Activated CD4-positive, alpha-beta T cell treated with anti-CD3 and anti-CD28 coated beads, Interleukin-2, amount 50 U/mL, for 24 hours (primary cell): ENCODE results near the gene CAMK2B.

Experiments used
- DNase-seq, 2 donors: peaks; one replicate each; pipeline ENCODE4 v3.0.0-alpha.2; 2020; ENCODE audit warnings: low read depth in 1 of 2, low spot score in 1 of 2

Gene CAMK2B

DNA sequence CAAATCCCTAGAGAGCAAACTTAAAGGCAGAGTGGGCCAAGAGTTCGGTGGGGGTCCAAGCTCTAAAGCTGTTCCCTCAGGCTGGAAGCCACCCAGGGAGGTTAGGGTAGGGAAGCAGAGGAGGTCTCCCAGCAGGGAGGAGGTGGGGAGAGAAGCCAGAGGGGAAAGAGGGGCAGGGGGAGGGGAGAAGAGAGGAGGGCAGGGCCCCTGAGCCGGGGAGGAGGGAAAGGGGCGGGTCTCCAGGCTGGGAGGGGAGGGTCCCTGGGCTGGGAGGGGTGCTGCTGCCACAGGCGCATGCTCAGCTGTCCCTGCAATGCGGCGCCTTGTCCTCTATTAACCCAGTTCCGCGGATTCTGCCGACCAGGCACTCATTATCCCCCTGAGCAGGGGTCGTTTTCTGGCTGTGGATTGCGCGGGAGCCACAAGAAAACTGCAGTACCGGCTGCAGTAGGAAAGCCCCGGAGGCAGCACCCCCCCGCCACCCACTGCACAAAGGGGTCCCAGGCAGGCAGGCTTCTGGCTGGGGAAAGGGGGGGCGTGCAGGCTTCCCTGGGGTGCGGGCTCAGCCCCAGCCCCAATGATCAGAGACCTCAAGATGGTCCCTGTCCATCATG is 49.3 kb downstream of the CAMK2B start:
- no peak for DNase-seq

GRCh38 chr7:44275146-44275545 is 50.2 kb downstream of the CAMK2B start:
- DNase-seq: no peak

DNA sequence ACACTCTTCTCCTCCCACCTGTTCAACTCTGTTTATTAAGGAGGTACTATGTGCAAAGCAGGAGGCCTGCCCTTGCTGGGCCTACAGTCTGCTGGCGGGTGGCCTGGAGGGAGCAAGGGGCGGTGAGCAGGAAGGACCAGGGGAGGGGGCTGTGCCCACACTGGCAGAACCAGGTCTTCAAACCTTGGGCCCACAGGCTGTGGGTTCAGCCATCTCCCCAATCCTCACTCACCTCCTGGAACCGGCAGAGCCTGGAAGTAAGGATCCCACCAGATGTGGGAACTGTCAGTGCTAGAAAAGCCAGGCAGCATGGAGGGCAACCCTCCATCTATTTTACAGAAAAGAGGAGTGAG is 50.8 kb downstream of the CAMK2B start:
- DNase-seq: no peak

DNA sequence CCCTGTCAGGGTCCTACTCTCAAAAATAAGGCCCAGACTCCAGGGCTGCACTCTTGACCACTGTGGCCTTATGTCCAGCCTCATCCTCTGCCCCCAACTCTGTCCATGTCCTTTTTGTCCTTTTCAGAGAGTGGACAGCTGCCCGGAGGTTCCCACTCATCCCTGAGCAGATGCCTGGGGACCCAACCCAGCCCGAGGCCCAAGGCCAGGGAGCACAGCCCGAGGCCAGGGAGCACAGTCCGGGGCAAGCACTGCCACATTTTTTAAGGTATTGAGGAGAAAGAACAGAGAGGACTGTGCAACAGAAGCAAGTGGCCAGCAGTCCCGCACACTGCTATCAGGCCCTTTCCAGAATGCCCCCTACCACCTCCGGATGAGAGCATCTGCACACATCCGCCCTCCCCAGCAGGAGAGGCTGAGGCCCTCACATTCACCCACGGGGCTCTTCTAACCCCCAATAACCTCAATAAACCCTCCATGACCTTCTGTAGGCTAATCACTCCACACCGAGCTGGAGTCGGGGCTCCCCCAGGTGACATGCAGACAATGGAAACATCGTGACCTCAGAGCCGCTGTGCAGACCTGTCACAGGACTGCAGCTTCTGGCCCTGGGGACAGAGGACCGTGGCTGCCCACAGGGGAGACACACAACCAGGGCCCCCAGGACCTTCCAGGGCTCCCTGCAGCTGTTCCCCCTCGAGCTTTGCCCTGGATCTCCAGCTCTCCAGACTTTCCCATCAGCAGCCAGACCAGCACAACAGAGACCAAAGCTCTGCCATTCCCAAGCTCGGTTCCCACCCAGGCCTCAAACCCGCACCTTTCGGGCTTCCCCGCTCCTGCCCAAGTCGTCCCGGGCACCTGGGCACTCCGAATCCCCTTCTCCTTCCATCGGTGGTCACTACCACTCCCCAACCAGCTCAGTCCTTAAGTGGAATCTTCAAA is 51.4 kb downstream of the CAMK2B start:
- no peak for DNase-seq

- DNase-seq: no peak
These were observed 52.4 kb downstream of the CAMK2B start for GRCh38 chr7:44272981-44273380.

- no peak for DNase-seq
These were observed 52.9 kb downstream of the CAMK2B start for GRCh38 chr7:44272456-44272855.

GRCh38 chr7:44269943-44270493 is 55.4 kb downstream of the CAMK2B start:
- no peak for DNase-seq

- no peak for DNase-seq
These were observed 56.0 kb downstream of the CAMK2B start for GRCh38 chr7:44269417-44269816.

- no peak for DNase-seq
These were observed 56.7 kb downstream of the CAMK2B start for GRCh38 chr7:44268671-44269070.

DNA sequence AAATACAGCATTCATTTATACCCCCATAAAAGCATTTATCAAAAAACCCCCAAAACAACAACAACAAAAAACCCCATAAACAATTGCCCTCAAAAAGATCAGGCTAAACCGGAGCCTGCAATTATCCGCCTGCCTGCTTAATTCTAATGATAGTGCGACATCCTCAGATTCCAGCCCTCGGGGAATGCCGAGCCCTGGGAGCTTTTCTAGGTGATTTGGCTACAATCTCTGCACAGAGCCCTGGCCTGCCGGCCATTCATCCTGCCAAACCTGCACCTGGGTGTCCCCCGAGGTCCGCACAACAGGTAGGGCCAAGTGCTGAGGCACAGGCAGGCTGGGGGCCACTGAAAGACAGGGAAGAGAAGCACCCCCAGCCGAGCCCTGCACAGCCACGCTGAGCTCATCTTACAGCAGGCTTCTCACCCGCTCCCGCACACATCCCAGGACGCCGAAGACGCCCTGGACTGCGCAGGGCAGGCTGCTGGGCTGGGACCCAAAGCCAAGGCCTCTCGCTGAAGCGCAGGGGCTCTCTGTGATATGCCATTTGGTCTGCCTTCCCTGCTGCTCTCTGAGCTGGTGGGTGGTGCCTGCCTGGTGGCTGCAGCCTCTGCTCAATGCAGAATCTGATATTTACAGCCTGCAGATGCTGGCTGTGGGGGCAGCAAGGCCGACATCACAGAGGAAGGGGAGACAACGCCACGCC is 57.5 kb downstream of the CAMK2B start:
- no peak for DNase-seq

DNA sequence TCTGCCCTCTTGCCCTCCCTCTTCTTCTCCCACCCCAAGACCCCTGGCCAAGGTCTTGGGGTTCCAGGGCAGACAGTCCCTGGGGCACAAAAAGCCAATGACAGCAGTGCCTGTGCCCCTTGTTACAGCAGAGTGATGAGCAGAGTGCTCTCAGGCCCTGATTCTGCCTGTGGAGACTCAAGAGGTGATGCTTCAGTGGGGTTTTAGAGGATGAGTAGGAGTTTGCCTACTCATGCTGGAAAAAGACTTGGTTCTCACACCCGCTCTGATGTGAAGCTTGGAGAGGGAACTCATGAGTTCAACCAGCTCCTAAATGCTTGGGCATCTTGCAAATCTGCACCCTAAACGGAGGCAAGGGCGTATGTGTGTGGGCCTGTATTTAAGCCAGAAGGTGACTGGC is 58.2 kb downstream of the CAMK2B start:
- DNase-seq: no peak

DNA sequence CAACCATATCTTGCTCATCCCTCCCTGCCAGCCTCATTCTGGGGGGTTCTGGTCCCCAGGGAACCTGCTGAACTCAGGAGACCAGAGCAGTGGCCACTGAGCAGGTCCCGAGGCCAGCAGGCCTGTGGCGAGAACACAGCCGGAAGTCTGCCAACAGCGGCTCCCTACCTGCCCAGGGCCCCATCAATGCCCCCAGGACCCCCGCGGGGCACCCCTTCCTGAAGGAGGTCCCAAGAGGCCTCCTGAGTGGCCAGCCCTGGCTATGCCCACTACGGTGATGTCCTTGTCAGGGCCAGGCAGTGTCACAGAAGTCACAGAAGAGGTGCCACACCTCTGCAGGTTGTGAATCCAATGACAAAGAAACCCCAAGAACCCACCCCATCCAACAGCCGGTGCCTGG is 58.9 kb downstream of the CAMK2B start:
- no peak for DNase-seq

DNA sequence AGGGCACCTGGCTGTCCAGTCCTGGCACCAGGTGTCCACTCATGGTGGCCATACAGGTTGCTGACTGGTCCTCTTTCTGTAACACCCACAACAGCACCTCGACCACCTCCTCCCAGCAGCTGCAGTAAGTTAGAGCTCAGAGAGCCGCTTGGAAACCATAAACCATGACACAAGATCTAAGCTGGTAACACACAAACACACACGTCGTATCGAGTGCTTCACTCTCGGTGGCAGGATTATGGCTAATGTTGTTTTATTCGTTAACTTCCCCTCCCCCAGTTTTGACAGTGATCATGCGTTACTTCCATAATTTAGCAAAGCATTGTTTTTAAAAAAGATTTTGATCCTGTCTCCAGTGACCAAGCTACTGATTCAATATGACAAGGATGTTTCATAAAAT is 59.7 kb downstream of the CAMK2B start:
- no peak for DNase-seq

GRCh38 chr7:44264221-44264931 is 61.0 kb downstream of the CAMK2B start:
- no peak for DNase-seq

DNA sequence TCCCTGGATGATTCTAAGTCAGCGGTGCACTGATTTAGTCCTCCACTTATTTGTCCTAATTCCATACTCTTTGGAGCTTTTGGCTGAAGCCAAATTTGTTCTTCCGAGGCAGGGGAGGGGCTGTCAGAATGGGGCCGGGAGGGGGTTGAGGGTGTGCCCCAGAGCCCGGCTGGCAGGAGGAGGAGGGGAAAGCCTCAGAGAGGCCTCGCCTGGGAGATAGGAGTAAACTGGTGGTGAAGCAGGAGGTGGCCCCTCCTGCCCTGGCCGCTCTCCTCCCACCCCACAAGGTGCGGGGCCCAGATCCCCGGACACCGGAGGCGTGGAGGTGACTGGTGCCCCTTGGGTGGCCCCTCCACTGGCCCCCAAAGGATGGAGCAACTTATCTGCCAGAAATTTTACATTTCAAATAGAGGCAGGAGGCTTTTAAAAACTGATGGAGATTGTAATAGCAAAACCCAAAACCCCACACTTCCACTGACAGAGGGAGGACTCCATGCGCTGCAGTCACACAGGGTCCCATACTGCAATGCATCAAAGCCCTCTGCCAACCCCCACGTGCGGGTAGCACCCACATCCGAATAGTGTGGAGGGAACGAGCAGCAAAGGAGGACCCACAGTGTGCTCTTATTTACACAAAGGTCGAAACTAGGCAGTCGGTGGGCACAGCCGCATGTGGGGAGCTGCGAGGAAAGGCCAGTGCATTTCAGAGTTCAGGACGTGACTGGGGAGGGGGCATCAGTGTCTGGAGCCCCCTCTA is 61.9 kb downstream of the CAMK2B start:
- DNase-seq: no peak

DNA sequence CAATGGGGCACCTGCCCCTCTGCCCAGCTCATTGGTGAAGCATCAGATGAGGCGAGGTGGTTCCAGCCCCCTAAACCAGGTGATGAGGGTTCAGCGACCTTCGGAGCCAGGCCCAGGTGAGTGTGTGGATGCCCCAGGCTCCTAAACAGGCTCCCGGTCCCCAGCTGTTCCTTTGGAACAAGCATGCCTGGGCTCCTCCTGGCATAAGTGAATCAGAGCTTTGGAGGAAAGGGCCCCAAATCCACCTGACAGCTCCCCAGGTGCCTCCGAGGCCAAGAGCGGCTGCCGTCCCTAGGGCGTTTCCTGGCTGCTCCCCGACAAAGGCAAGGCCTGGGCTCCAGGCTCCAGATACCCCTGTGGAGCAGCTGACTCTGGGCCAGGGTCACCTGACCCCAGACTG is 63.4 kb downstream of the CAMK2B start:
- DNase-seq: no peak

DNA sequence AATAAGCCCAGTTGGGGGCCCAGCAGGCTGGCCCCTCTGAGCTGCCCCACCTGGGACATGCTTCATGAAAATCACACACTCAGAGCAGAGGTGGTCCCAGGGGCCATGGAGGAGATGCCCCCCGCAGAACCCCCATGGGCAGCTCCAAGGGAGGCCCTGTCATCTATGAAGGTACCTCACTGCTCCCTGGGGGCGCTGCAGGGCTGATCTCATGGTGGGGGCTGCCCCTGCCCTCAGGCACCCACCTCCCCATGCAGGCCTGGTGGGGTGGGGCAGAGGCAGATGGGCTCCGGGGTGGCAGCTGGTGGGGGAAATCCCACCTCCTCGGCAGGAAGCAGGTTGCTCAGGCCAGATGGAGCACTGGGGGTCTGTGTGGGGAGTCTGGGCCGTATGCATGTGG is 64.2 kb downstream of the CAMK2B start:
- no peak for DNase-seq

DNA sequence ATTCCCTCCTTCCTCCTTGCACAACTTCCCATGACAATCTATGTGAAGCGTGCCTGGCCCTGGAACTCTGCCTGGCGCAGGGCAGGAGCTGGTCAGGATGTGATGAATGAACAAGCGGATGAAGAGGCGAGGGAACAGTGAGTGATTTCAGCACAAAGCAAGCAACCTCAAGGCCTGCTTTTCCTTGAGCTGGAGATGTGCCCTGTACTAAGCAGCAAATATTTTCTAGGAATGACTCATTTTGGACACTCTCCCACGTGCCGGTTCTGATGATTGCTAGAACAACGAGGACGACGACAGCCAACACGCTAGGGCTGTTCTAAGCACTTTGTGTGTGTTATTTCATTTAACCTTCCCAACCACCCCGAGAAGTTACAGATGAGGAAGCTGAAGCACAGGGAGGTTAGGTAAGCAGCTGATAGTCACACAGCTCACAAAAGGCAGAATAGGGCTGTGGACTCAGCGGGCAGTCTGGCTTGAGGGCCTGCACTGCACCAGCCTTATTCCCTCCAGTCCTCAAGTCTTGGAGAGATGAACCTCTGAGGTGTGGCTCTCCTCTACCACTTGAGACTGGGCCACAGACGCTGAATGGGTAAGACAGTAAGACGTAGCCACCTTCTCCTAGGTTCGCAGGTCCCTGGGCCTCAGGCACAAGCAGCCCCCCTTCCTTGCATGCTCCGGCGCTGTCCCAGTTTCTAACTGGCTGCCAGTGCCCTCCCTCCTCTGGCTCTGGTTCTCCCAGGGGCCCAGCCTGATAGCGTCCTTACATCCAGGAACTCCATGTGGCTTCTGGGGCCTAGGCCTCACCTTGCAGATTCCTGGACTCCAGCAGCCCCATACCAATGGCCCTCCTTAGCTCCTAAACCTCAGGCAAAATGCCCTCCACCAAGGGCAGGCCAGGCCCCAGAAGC is 65.6 kb downstream of the CAMK2B start:
- no peak for DNase-seq

- no peak for DNase-seq
These were observed 66.4 kb downstream of the CAMK2B start for GRCh38 chr7:44258865-44259546.
